ENCODE data around the gene AHNAK.
"Not testable (repeated sequence)": the region's sequence is repeated elsewhere in the genome, so short reads cannot be mapped to it uniquely, and the experiment has no call there.

The AHNAK gene

GRCh38 chr11:62457478-62457877, 89.1 kb downstream of the AHNAK start:
- no peak for DNase-seq

DNA sequence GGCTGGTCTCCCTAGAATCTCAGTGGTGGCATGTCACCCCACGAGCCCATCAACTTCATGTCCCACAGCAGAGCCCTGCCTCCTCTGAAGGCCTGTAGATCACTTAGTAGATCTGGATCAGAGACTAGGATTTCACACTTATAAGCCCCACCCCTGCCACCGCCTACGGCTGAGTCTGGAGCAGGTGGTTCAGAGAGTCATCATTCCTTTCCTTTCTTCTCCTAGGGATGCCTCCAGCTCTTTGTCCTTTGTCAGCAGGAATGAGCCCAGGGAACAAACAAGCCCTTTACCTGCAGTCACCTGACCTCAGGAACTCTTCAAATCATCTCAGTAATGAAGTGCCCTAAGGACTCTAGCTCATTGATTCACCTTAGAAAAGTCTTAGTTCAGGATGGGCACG, 90.0 kb downstream of the AHNAK start:
- DNase-seq: peak; percentile 82

GRCh38 chr11:62452839-62453468, 93.7 kb downstream of the AHNAK start:
- no peak for DNase-seq

- DNase-seq: peak; percentile 91
Observed at GRCh38 chr11:62452261-62452660, 94.3 kb downstream of the AHNAK start.

GRCh38 chr11:62451241-62451621, 95.4 kb downstream of the AHNAK start:
- DNase-seq: no peak

GRCh38 chr11:62450543-62451240, 95.9 kb downstream of the AHNAK start:
- no peak for DNase-seq

DNA sequence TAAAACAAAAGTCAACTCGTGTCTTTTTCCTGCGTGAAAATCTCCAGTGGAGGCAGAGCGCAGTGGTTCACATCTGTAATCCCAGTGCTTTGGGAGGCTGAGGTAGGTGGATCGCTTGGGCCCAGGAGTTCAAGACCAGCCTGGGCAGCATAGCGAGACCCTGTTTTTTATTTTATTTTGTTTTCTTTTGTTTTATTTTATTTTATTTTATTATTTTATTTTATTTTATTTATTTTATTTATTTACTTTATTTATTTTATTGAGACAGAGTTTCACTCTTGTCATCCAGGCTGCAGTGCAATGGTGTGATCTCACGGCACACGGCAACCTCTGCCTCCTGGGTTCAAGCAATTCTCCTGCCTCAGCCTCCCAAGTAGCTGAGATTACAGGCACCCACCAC, 96.7 kb downstream of the AHNAK start:
- not testable (repeated sequence) for DNase-seq

DNA sequence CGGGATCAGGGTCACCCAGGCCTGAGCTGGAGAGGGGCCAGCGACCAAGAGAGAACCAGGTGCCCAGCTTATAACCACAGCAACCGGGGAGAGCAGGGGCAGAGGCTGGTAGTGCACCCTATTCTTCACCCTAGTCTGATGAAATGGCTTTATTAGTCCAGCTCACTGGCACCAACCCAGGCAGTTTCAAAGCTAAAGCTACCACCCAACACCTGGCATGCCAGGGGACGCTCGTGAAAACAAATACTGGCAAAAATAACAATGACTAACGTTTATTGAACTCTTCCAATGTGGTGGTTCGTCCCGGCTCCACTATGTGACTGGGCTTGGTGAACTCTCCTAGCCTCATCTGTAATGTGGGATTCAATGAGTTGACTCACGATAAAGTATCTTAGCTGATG, 97.2 kb downstream of the AHNAK start:
- no peak for DNase-seq

GRCh38 chr11:62446091-62446490, 100.5 kb downstream of the AHNAK start:
- DNase-seq: no peak

DNA sequence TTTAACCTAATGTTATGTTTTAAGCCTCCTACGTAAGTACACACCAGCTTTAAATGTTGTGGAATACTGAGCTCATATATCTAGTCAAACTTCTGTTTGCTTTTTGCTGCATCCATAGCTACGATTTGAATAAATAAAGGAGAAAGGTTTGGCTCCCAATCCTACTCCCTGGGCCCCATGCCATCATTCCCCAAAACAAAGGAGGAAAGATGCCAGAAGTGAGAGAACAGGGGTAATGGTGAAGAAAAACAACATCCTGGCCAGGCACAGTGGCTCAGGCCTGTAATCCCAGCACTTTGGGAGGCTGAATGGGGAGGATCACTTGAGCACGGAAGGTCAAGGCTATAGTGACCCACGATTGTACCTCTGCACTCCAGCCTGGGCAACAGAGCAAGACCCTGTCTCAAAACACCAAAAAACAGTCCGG, 101.3 kb downstream of the AHNAK start:
- no peak for DNase-seq

DNA sequence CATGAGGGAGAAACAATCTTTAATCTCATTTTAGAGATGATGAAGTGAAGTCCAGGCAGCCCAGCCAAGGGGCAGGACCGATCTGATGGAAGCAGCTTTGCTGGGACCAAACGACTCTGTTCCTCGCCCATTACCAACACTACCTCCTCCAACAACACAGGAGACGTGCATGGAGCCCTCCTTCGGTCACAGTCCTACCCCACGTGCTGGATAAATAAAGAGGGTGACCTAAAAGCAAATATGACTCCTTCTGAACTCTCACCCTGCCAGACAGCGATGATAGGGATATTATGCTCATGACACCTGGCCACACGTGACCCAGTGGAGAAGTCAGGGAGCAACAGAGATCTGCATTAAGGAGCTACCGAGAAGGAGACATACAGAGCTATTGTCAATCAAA, 101.8 kb downstream of the AHNAK start:
- no peak for DNase-seq

- no peak for DNase-seq
Observed at GRCh38 chr11:62444236-62444833, 102.3 kb downstream of the AHNAK start.

DNA sequence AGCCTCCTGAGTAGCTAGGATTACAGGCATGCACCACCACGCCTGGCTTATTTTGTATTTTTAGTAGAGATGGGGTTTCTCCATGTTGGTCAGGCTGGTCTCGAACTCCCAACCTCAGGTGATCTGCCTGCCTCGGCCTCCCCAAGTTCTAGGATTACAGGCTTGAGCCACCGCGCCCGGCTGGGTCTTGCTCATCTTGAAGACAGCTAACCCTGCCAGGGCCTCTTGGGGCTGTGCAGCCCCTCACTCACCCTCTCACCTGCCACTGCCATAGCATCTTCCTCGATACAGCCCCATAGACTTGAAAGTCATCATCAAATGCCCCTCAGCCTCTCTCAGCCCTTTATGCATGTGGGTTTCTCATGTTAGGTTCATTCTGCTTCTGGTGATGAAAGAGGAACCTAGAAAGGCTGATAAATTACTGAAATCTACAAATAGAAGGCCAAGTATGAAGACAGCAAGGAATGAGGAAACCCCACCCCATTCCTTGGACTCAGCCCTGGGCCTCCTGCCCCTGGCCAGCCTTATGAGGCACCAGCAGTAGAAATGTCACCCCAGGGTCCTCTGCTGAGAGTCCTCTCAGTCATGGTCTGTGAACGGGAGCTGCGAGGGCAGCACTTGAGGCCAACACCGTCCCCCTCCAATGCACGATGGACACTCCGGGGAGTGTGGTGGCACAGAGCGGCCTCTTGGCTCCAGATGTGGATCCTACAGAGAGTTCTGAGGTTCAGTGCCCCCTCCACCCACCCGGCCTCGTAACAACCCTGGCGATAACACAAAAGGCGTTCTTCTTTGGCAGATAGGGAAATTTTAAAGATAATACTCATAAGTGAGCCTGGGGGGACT, 103.0 kb downstream of the AHNAK start:
- DNase-seq: no peak

DNA sequence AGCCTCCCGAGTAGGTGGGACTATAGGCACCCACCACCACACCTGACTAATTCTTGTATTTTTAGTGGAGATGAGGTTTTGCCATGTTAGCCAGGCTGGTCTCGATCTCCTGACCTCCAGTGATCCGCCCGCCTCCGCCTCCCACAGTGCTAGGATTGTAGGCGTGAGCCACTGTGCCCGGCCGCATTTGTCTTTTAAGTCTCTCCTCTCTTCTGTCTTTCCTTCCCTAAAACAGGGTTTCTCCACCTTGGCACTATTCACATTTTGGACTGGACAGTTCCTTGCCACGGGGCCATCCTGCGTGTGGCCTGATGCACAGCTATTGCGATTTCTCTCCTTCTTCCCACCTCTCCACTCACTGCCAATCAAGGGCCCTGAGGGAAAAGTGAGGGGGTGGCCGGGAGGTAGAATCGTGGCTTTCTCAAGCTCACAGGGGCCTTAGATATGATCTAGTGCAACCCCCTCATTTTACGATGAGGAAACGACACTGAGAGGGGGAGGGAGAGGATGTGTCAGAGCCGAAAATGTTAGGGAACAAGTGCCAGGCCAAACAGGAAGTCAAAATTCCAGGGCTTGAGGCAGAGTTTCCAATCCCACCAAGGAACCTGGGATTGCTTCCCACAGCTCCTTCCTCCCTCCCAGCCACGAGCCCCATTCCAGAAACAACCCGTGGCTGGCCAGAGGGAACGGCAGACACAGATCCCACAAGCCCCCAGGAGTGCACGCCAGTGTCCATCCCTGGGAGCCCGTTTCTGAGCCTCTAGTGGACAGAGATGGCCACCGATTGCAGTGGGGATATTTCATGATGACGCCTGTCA, 106.6 kb downstream of the AHNAK start:
- no peak for DNase-seq

DNA sequence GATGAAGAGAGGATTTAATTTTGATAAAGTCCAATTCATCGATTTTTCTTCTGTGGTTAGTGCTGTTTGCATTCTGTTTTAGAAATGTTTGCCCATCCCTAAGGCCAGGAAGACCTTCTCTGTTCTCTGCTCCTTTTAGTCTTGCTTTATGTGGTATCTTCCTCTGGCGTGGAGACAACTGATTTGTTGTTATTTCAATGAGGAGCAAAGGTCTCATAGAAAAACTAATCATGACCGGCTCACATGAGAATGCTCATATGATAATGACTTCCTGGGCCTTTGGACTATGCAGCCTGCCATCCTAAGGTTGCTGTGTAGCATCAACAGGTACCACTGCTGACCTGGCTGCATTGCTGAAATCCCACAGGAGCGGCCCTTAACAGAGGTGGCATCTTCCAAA, 108.0 kb downstream of the AHNAK start:
- no peak for DNase-seq

DNA sequence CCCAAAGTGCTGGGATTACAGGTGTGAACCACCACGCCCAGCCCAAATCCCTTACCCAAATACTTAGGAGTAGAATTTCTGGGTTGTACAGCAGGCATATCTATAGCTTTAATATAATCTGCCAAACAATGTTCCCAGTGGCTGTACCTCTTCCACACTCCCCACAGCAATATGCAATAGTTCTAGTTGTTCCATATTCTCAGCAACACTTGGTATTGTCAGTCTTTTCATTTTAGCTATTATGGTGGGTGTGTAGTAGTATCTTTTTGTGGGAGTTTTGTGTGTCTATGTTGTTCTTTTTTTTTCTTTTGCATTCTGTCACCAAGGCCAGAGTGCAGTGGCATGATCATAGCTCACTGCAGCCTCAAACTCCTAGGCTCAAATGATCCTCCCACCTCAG, 109.0 kb downstream of the AHNAK start:
- DNase-seq: no peak

DNA sequence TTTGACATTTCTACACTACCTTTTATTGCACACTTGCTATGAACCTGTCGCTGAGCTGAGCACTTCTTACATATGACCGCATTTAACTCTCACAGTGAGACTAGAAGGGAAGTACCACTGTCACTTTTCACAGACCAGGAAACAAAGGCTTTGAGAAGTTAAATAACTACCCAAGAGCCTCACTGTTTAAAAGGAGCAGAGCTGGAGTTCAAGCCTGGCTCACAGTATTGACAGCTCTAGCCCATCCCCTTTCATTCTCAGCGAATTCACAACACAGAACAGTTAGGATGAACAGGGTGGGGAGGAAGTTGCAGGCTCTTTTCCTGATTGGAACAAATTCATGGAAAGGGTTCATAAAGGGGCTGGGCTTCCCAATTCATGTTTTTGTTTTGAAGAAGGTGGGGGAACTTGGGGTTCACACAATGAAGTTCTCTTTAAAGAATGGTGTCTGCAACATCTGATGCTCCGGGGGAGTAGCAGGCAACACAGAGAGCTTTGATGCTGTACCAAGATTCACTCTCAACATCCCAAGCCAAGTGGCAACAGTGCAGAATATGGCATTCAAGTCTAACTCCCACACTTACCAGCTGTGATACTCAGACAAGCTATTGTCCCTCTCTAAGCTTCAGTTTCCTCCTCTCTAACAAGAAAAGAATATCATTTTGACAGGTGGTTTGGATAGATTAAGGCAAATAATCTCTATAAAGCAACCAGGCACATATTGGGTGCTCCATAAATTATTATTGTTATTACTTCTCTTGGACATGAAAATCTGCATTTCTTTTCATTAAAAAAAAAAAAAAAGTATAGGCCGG, 110.6 kb downstream of the AHNAK start:
- DNase-seq: no peak

DNA sequence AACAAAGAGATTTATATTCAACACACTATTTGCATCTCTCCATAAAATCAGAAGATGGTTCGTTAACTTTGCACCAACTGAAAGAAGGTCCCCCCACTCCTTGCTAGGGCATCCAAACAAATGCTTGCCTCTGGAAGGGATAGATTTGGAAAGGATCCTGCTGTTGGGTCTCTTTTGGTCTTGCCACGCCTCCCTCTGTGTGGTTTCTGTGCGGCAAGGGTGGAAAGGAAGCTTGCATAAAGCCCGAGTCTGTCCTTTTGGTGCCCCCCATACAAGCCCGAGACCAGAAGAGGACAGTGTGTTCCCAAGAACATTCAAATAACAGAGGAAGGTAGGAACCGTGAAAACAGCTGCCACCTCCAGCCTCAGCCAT, 112.7 kb downstream of the AHNAK start:
- DNase-seq: no peak

DNA sequence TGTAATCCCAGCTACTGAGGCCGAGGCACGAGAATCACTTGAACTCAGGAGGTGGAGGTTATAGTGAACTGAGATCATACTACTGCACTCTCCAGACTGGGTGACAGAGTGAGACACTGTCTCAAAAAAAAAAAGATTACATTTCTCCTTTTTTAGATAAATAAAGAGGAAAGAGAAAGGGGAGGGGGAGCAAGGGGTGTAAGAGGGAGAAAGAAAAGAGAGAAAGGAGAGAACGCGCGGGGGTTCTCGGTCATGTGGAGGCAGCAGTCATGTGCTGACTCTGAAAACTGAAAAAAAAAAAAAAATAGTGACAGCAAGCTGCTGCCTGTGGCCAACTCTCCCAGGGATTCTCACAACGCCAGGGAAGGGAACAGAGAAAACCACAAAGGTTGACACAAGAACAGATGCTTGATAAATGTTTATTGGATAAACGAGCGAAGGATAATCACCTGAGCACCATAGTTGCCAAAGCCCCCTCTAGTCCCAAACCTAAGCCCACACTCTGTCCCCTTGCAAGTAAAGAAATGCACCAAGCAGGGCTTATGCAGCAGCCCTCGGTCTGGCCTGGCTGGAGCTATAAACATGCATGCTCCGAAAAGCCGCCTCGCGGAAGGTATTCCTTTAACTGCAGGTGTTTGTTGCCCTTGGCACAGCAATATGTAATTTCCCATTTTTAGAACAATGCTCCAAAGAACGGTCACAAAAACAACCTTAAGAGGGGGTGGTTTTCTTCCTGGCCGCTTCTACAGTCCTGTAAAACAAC, 113.3 kb downstream of the AHNAK start:
- no peak for DNase-seq

DNA sequence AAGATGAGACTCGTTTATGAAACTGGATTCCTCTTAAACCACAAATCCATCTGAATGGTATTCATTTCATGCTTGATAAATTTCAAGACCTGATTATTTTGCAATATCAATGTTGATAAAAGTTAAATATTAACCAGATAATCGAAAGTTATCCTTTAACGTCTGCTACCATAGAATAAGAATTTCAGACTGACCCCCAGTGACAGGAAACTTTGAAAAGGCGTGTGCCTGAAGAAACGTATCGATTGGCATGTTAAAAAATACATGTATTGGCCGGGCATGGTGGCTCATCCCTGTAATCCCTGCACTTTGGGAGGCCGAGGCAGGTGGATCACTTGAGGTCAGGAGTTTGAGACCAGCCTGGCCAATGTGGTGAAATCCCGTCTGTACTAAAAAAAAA, 113.9 kb downstream of the AHNAK start:
- DNase-seq: no peak

All from islet precursor cell (in vitro differentiated cells).